ENCODE data around the gene PHYKPL.

Gene PHYKPL

GRCh38 chr5:178223828-178224335, 8.7 kb downstream of the PHYKPL start:
- DNase-seq (ENCODE audit: low spot score): no peak

DNA sequence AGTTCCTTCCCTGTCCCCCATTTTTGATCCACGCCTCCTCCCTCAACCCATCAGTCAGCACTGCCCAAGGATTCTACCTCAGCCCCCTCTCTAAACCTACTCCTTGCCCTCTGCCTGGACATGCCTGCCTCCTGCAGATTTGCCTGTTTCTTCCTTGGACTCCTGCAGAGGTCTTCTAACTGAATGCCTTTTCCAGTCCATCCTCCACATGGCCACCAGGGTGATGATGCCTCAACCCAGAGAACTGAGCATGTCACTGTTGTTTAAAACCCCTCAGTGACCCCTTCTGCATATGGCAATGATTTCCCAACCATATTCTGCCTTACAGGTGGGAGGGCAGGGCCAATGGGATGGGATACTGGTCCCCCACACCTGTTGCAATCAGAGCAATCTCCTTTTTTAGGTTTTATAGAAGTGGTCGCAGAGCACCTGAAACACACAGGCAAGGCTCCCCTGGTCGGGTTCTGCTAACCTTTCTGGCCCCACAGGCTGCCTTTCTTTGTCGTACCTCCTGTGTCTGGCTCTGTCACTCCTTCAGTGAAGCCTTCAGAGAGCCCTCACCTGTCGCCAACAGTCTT, 9.3 kb downstream of the PHYKPL start:
- DNase-seq (ENCODE audit: low spot score): no peak

- DNase-seq (ENCODE audit: low spot score): no peak
These were observed 10.3 kb downstream of the PHYKPL start for GRCh38 chr5:178222292-178222691.

DNA sequence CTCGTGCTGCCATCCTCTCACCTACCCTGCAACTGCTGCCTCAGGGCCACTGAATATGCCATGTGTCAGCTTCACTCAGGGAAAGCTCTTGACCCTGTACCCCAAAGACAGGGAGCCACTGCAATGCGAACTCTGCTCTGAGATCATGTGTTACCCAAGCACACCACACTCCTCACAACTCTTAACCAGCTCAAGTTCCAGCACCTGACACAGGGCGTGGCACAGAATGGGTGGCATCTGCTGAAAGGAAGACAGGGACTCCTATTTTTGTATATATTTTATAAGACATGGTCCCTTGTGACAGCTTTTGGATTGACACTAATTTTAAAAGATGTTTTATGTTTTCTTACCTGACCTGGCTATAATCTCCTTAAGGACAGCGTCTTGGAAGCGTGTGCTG, 10.7 kb downstream of the PHYKPL start:
- no peak for DNase-seq (ENCODE audit: low spot score)

GRCh38 chr5:178221282-178221681, 11.3 kb downstream of the PHYKPL start:
- DNase-seq (ENCODE audit: low spot score): no peak

DNA sequence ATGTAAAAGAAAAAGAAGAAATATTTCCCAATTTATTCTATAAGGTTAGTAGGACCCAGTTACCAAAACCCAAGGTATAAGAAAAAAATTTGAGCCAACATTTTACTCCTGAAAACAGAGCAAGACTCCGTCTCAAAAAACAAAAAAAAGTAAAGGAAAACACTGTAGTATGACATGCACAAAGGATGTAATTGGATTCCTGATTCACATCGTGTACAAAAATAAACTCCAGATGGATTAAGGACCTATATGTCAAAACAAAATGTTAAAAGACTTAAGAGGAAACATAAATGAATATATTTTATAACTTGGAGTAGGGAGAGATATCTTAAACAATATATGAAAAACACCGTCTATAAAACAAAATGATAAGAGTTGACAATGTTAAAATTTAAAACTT, 13.8 kb downstream of the PHYKPL start:
- DNase-seq (ENCODE audit: low spot score): no peak

GRCh38 chr5:178218237-178218776, 14.3 kb downstream of the PHYKPL start:
- DNase-seq (ENCODE audit: low spot score): no peak

GRCh38 chr5:178216779-178217178, 15.8 kb downstream of the PHYKPL start:
- DNase-seq (ENCODE audit: low spot score): no peak

- no peak for DNase-seq (ENCODE audit: low spot score)
These were observed 16.5 kb downstream of the PHYKPL start for GRCh38 chr5:178216088-178216534.

DNA sequence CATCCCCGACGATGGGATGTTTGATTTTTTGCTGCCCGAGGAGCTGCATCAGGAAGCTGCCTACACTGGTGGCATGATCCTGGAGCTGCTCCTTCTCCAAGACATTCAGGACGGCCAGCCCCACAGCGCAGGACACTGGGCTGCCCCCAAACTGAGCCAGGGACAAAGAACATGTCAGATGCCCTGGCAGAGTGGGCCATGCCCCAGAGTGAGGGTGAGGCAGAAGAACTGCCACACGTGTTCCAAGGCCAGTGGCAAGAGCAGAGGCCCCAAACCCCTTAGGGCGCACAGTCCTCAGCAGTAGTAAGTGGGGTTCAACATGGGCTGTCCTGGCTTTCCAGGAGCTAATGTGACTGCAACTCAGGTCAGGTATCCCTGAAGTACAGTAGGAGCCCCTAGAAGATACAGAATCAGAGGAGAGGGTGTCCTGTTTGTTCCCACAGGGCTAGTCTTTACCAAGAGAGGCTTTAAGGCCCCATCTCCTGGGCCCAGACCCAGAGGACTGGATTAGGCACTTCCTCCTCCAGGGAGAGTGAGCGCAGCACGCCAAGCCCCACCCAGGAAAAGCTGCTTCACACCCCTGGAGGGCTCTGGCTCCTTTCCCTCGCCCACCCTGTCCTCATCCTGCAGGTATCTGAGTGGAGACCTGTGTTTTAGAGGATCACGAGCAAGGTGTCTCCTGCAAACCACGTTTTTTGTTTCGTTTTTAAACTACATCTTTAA, 17.2 kb downstream of the PHYKPL start:
- no peak for DNase-seq (ENCODE audit: low spot score)

- no peak for DNase-seq (ENCODE audit: low spot score)
These were observed 18.3 kb downstream of the PHYKPL start for GRCh38 chr5:178214160-178214803.

GRCh38 chr5:178213748-178214151, 18.9 kb downstream of the PHYKPL start:
- DNase-seq (ENCODE audit: low spot score): no peak

DNA sequence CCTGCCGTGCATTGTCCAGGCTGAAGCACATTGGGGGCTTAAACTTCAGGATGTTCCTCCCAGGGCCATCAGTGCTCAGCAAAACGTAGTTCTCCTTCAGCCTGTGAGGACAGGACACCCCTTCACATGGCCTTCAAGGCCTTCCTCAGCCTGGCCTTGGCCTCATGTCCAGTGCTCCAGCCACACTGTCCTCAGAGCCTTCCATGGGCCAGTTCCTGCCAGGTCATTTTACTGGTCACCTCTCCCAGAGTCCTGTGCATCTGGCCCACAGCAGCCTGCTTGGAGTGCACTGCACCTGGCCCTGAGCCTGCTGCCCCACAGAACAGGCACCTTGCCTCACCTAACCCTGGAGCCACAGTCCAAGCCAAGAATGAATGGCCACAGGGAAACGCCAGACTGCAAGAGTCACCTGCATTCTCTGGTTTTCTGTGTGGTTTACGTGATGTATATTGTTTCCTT, 19.6 kb downstream of the PHYKPL start:
- no peak for DNase-seq (ENCODE audit: low spot score)

- DNase-seq (ENCODE audit: low spot score): no peak
These were observed 20.2 kb downstream of the PHYKPL start for GRCh38 chr5:178212241-178213002.

- no peak for DNase-seq (ENCODE audit: low spot score)
These were observed 21.2 kb downstream of the PHYKPL start for GRCh38 chr5:178211095-178212048.

GRCh38 chr5:178210686-178211085, 21.9 kb downstream of the PHYKPL start:
- no peak for DNase-seq (ENCODE audit: low spot score)

DNA sequence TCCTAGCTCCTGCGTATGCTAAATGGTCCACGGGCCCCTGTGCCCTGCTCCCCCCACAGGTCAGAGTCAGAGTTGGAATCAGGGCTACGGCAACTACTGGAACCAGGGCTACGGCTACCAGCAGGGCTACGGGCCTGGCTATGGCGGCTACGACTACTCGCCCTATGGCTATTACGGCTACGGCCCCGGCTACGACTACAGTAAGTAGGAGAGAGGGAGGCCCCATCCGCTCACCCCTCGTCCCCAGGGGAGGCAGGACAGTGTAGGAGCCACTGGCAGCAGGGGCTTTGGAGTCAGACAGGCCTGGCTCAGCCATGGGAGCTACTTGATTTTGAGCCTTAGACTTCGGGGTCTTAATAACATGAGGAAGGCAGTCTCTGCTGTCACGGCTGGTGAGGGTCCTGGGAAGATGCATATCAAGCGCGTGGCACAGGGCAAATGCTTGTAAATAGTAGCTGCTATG, 22.5 kb downstream of the PHYKPL start:
- DNase-seq (ENCODE audit: low spot score): no peak

GRCh38 chr5:178209334-178210072, 23.1 kb downstream of the PHYKPL start:
- no peak for DNase-seq (ENCODE audit: low spot score)

DNA sequence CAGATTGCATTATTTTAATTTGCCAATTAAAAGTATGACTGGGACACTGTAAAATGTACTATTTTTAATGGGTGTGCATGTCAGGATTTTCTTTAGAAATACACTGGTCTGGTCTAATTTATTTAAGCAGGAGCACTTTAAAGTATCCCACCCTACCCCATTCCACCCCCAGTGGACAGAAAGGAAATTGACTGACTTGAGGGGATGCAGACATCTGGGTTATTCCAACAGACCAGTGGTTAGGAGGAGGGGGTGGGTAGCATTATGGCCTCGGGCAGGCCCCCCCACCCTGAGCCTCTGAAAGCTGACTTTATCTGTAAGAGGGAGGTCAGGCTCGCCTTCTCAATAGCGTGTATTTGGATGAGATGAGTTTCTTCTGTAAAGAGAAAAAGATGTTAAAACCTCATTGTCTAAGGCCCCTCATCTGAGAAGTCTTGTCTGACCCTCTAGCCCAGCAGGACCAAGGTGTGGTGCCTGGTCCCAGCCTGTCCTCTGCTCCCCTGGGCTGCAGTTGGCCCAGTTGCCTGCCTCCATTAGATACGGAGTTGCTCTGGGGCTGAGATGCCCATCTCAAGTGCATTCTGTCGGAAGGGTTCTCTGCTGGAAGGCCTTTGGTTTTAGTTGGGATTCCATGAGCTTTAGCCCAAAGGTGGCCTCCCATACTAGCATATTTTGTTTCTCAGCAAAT, 23.9 kb downstream of the PHYKPL start:
- DNase-seq (ENCODE audit: low spot score): no peak

Measured in globus pallidus (tissue), 1 donor.